NCI-H2107 treated with DMSO at 0.1 percent for 48 hours (cell line): ENCODE results near the gene CTXN1.
"Not testable (repeated sequence)": the region's sequence is repeated elsewhere in the genome, so short reads cannot be mapped to it uniquely, and the experiment has no call there.

Experiments
- DNase-seq: peaks from one replicate; lab custom pipeline; 2025; ENCODE audit not compliant: unreplicated experiment; lab: John Stamatoyannopoulos, UW

Gene CTXN1

GRCh38 chr19:7926021-7926726 lies at the start of gene CTXN1:
CTXN1 (minus strand) TSS chr19:7926135; CDS start chr19:7925538, 597 bp downstream.
- no peak for DNase-seq

DNA sequence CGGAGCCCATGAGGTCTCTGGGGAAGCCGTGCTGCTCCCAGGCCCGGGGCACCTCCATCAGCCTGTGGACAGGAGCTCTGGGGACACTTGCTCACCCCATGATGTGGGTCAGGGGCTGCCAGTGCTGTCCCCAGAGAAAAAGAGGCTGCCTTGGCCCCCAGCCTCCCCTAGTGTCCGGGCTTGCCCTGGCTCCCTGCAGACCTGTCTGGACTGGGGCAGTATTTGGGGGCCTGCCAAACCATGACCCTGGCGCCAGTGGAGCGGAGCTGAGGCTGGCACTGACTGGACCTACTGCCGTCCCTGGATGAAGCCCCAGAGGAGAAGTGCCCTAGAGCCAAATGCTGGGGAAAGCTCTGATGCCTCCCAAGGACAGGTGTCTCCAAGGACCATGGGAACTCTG lies 49.1 kb upstream of the CTXN1 start:
- no peak for DNase-seq

DNA sequence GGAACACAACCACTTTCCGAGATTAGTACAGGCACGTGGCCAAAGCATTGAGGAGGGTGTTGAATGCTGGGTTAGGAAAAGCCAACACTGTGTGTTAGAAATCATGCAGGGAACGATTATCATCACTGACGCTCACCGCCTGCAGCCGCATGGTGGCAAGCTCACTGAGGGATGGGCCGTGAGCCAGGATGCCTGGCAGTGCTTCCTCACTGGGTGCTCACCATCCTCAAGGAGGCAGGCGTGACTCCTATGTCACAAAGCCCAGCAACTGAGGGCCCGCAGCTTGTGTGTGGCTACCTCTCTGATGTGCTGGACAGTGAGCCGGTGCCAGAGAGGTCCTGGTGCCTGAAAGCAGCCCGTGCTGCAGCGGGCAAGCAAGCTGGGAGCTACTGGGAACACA lies 47.9 kb upstream of the CTXN1 start:
- DNase-seq = no peak

- DNase-seq = no peak
Measured at GRCh38 chr19:7971553-7972520, 45.9 kb upstream of the CTXN1 start.

- DNase-seq = no peak
Measured at GRCh38 chr19:7970716-7971448, 44.9 kb upstream of the CTXN1 start.

GRCh38 chr19:7969555-7969939 lies 43.6 kb upstream of the CTXN1 start:
- DNase-seq = no peak

- DNase-seq = no peak
Measured at GRCh38 chr19:7968796-7969554, 43.0 kb upstream of the CTXN1 start.

GRCh38 chr19:7968008-7968795 lies 42.3 kb upstream of the CTXN1 start:
- DNase-seq = no peak

DNA sequence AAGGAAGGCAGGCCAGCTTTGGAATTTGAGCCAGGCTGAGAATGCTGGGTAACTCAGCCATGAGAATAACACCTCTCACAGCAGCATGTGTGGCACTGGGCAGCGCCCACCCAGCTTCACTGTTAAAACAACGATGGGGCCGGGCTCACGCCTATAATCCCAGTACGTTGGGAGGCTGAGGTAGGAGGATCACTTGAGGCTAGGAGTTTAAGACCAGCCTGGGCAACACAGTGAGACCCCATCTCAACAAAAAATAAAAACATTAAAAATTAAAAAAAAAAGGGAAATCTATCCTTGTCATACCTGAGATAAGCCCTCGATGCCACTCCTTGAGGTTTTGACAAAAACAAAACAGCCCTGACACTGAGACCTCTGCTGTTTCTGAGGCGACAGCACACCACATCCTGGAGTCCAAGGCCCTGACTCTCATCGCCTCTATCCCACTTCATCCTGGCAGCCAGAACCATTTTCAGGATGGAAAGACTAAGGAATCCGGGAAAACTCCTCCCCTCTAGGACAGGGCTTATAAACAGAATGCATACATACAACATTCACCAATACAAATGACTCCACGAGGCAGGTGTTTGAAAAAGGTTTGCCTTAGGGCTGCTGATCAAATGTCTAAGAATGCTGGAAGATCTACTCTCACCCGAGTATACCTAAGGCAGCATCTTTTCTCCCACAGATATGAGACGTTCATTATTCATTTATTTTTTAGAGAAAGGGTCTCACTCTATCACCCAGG lies 40.2 kb upstream of the CTXN1 start:
- no peak for DNase-seq

DNA sequence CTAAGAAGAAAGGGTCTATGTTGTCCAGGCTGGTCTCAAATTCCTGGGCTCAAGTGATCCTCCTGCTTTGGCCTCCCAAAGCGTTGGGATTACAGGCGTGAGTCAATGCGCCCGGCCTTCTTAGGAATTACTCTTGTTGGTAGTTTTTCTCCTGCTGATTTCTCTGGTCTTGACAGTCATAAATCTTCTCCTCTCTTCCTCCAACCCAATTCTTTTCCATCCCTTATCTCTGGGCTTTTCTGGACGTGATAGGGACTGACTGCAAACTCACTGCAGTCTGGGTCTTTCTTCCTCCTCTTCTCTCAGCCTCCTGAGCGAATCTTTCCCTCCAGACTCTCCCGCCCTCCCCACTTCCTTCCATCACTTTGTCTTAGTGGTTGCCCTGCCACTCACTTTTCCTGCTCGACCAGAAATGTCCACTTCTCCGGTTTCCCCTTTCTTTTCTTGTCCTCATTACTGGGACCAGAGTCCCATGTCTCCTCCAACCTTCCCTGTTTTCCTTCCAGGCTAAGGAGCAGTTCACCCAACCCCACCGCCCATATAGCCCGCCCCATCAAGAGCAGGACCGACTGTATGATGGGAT lies 39.4 kb upstream of the CTXN1 start:
- no peak for DNase-seq

DNA sequence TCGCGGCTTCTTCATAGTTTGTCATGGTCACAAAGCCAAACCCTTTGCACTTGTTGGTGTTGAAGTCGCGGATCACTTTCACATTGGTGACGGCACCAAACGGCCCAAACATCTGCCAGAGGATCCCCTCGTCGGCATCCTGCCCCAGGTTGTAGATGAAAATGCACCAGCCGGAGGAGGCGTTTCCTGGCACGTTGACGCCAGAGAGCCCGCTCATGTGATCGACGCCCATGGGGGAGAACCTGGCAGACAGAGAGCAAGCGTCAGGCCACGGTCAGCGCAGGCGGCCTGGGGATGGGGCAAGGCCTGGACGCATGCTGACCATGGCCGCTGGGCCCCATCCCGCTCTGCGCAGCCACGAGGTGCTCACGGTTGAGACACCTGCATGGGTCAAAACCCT lies 37.6 kb upstream of the CTXN1 start:
- no peak for DNase-seq

GRCh38 chr19:7962644-7963268 lies 36.8 kb upstream of the CTXN1 start:
- no peak for DNase-seq

DNA sequence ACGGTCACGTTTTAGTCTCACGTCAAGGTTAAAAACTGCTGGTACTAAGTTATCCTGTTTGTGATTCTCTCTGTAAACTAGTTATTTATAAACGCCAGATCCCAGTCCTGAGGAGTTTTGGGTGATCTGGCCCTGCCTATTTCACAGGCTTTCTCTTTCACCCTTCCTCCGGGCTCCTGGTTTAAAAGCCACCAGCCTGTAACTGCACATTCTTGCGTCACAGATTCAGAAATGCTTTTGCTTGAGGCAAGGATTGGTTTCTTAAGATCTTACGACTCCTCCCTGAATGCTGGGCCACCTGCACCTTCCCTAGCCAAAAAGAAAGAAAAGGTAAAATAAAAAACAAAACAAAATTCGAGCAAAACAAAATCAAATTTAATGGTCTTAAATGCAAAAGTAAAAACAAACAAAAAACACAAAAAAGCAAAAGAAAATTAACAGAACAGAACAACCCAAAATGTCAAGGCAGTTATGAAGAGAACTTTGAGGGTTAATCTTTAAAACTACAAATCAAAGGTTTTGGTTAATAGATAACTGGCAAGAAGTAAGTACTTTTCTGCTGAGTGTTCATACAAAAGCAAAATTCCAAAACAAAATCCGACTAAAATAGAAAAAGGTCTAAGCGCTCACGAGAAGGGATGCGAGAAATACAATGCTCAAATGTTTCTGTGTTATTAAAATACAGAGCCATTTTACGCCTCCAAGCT lies 36.1 kb upstream of the CTXN1 start:
- DNase-seq = no peak

DNA sequence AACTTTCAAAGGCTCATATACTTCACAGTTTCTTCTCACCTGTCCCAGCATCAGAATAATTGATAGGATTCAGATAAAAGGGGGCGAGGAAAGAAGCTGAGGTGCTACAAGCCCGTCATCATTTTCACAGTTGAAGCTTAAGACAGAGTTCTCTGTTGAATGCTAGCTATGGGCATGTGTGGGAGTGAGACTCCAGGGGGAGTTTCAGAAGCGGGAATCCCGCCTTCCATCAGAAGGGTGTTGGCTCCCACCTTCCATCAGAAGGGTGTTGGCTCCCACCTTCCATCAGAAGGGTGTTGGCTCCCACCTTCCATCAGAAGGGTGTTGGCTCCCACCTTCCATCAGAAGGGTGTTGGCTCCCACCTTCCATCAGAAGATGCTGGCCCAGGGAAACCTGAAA lies 35.1 kb upstream of the CTXN1 start:
- not testable (repeated sequence) for DNase-seq

DNA sequence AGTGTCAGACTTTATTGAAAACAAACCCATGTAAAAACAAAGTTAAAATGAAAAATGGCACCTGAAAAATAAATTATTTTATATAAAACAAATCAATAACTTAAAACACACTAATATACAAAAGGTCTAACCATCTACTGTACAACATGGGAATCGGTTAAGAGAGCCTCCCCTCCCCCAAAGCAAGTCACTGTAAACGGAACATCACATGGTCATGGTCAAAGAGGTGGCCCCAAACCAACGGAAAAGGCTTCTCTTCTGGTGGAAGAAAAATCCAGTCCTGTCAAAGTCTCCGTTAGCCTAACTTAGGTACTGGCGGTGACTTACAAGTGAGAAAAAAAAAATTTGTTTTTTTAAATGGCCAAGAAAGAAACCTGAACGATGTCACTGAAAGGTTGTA lies 33.3 kb upstream of the CTXN1 start:
- DNase-seq = no peak

GRCh38 chr19:7955696-7956095 lies 29.8 kb upstream of the CTXN1 start:
- no peak for DNase-seq

GRCh38 chr19:7953576-7953975 lies 27.6 kb upstream of the CTXN1 start:
- no peak for DNase-seq

- no peak for DNase-seq
Measured at GRCh38 chr19:7953060-7953459, 27.1 kb upstream of the CTXN1 start.
